ENCODE measurements around the gene POLD3. TPM values are rescaled to one million over a fixed set of nuclear protein-coding genes. Genes with fewer than 3 reads are reported as not detected.
"Not testable (repeated sequence)": the region's sequence is repeated elsewhere in the genome, so short reads cannot be mapped to it uniquely, and the experiment has no call there.

POLD3 gene
- total RNA-seq, 3 donors from 2014 or later = 37.5 to 45.7 (median 37.5) TPM

DNA sequence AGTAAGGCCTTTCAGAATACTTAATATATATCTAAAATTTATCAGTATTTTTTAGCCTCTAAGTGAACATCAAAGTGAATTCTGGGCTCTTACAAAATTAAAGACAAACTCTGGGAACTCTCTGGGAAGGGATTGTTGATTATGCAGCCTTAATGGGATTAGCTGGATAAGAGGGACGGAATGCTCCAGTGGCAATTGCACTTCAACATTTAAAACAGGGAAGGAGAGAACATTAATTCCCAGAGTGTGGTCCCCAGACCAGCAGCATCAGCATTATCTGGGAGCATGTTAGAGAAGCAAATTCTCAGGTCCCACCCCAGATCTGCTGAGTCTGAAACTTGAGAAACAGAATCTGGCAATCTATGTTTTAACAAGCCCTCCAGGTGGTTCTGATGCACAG, 46.5 kb downstream of the POLD3 start:
- Mint-ChIP-seq H3K36me3 (ENCODE audit: insufficient read depth) (peaks cover 64% of the 10 kb centered on the region), H3K27me3 (ENCODE audit: low read depth) (no peaks in the 10 kb centered on the region), H3K9me3 (no peaks in the 10 kb centered on the region), H3K4me3 (no peak overlapping the region), H3K4me1 (ENCODE audit: low read depth) (peaks cover 11% of the 10 kb centered on the region)
- ATAC-seq (no peak), DNase-seq (no peak)

DNA sequence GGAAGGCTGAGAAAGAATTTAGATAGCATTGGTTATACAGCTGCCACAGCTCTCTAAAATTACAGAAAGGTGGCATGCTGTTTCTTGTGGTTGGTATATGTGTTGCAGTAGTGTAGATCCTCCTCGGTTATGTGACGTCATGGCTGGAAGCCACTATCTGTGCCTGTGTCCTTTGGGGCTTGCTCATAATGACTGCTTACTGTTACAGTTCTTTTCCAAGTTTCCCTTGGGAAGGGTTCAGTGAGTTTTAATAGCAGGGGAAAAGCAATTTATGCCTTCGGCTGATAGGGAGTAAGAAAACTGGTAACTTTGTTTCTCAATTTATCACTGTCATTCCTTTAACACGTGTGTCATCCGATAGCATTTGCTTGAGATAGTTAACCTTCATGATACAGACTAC, 47.2 kb downstream of the POLD3 start:
- Mint-ChIP-seq H3K4me3 (no peak overlapping the region), H3K9me3 (no peaks in the 10 kb centered on the region), H3K4me1 (ENCODE audit: low read depth) (peaks cover 11% of the 10 kb centered on the region), H3K27me3 (ENCODE audit: low read depth) (no peaks in the 10 kb centered on the region), H3K36me3 (ENCODE audit: insufficient read depth) (peaks cover 61% of the 10 kb centered on the region)
- DNase-seq (no peak), ATAC-seq (no peak)

- Mint-ChIP-seq H3K4me1 (ENCODE audit: low read depth) (peaks cover 5% of the 10 kb centered on the region), H3K27me3 (ENCODE audit: low read depth) (no peaks in the 10 kb centered on the region), H3K9me3 (no peaks in the 10 kb centered on the region), H3K4me3 (no peak overlapping the region), H3K36me3 (ENCODE audit: insufficient read depth) (peaks cover 51% of the 10 kb centered on the region)
- ATAC-seq (no peak), DNase-seq (no peak)
Measured at GRCh38 chr11:74641289-74641688, 48.9 kb downstream of the POLD3 start.

DNA sequence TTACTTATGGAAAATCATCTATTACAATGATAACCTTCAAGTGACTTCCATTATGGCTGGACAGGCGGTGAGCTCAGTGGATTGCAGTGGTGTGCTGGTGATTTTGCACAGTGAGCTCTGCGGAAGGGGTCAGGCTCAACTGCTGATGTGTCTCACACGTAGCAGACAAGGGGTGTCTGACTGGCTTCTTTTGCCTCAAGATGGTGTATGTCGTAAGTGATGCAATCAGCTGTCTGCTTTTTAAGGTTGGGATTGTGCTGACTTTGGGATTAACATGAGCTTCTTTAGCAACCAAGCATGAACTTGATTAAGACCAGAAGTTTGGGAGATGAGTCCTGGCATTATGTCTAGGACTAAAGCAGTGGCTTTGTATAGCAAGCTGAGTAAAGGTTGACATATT, 49.5 kb downstream of the POLD3 start:
- peaks cover 47% of the 10 kb centered on the region for H3K36me3 Mint-ChIP-seq (ENCODE audit: insufficient read depth)

DNA sequence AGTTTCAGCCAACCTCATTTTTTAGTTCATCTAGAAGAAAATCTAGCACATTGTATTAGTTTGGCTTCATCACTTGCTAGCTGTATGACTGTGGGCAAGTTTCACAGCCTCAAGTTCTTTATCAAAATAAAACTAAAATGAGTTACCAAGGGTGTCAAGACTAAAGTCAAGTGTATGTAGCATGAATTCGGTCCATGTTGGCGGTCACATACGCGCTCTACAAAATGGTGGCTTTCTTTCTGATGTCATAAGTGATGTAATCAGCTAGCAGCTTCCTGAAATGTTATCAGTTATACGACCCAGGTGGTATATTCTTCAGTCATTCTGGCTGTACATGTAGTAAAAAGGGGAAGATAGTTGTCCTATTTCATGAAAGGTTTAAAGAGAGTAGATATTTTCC, 50.5 kb downstream of the POLD3 start:
- Mint-ChIP-seq H3K27me3 (ENCODE audit: low read depth) (no peaks in the 10 kb centered on the region), H3K9me3 (no peaks in the 10 kb centered on the region), H3K4me1 (ENCODE audit: low read depth) (no peaks in the 10 kb centered on the region), H3K36me3 (ENCODE audit: insufficient read depth) (peaks cover 41% of the 10 kb centered on the region), H3K4me3 (no peak overlapping the region)
- DNase-seq = no peak
- no peak for ATAC-seq

More for the DNA sequence above, 49.5 kb downstream of the POLD3 start:
- no peaks in the 10 kb centered on the region for H3K9me3 Mint-ChIP-seq
- no peak for ATAC-seq
- peaks cover 1% of the 10 kb centered on the region for H3K4me1 Mint-ChIP-seq (ENCODE audit: low read depth)
- no peak overlapping the region for H3K4me3 Mint-ChIP-seq
- no peaks in the 10 kb centered on the region for H3K27me3 Mint-ChIP-seq (ENCODE audit: low read depth)
- DNase-seq = no peak

GRCh38 chr11:74644081-74644480, 51.7 kb downstream of the POLD3 start:
- ATAC-seq (no peak), DNase-seq (no peak)
- Mint-ChIP-seq H3K27me3 (ENCODE audit: low read depth) (no peaks in the 10 kb centered on the region), H3K4me3 (no peak overlapping the region), H3K9me3 (no peaks in the 10 kb centered on the region), H3K4me1 (ENCODE audit: low read depth) (no peaks in the 10 kb centered on the region), H3K36me3 (ENCODE audit: insufficient read depth) (peaks cover 42% of the 10 kb centered on the region)

DNA sequence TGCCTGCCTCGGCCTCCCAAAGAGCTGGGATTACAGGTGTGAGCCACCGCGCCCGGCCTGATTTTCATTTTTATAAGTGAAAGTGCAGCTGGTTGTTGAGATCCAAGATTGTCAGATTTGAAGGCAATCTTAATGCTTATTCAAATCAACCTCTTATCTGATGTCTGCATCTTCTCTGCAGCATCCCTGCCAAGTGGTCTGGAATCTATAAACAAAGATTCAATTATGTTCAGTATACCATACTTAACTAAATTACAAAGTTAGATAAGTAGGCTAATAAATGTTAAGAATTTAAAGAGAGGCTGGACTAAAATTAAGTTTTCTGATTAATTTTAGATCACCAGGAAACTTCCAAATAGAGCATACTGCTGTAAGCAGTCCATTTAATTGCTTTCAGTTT, 53.8 kb downstream of the POLD3 start:
- ATAC-seq = no peak
- Mint-ChIP-seq H3K4me3 (no peak overlapping the region), H3K36me3 (ENCODE audit: insufficient read depth) (peaks cover 47% of the 10 kb centered on the region), H3K4me1 (ENCODE audit: low read depth) (no peaks in the 10 kb centered on the region), H3K9me3 (no peaks in the 10 kb centered on the region), H3K27me3 (ENCODE audit: low read depth) (no peaks in the 10 kb centered on the region)
- DNase-seq = no peak

GRCh38 chr11:74646954-74647353, 54.6 kb downstream of the POLD3 start:
- no peak for ATAC-seq
- H3K9me3 Mint-ChIP-seq = no peaks in the 10 kb centered on the region
- peaks cover 43% of the 10 kb centered on the region for H3K36me3 Mint-ChIP-seq (ENCODE audit: insufficient read depth)

GRCh38 chr11:74647404-74647803, 55.0 kb downstream of the POLD3 start:
- Mint-ChIP-seq H3K36me3 (ENCODE audit: insufficient read depth) (peaks cover 42% of the 10 kb centered on the region), H3K27me3 (ENCODE audit: low read depth) (no peaks in the 10 kb centered on the region), H3K9me3 (no peaks in the 10 kb centered on the region), H3K4me1 (ENCODE audit: low read depth) (no peaks in the 10 kb centered on the region), H3K4me3 (no peak overlapping the region)
- ATAC-seq (no peak), DNase-seq (no peak)

More at GRCh38 chr11:74646954-74647353, 54.6 kb downstream of the POLD3 start:
- DNase-seq = no peak
- H3K27me3 Mint-ChIP-seq (ENCODE audit: low read depth) = no peaks in the 10 kb centered on the region
- H3K4me3 Mint-ChIP-seq = no peak overlapping the region
- no peaks in the 10 kb centered on the region for H3K4me1 Mint-ChIP-seq (ENCODE audit: low read depth)

GRCh38 chr11:74647831-74648230, 55.4 kb downstream of the POLD3 start:
- H3K4me3 Mint-ChIP-seq = no peak overlapping the region
- ATAC-seq (no peak), DNase-seq (no peak)
- H3K4me1 Mint-ChIP-seq (ENCODE audit: low read depth) = no peaks in the 10 kb centered on the region
- no peaks in the 10 kb centered on the region for H3K9me3 Mint-ChIP-seq
- peaks cover 41% of the 10 kb centered on the region for H3K36me3 Mint-ChIP-seq (ENCODE audit: insufficient read depth)
- no peaks in the 10 kb centered on the region for H3K27me3 Mint-ChIP-seq (ENCODE audit: low read depth)

DNA sequence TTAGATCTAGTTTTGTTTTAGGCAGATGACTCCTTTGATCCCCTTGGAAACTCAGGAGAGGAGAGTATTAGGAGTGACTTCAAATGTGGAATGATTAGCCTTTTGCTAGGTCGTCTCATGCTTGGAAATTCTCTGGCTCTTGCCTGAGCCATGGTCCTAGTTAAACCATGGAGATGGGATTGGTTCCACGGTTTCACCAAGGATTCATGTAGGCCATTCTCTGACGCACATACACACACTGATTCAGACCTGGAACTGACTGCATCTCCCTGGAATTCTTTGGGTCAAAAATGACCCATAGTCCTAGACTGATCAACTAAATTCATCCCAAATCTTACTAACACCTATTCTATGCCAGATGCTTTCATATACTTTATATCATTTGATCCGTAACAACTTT, 56.5 kb downstream of the POLD3 start:
- no peak for DNase-seq
- ATAC-seq = no peak
- H3K4me3 Mint-ChIP-seq = no peak overlapping the region
- H3K9me3 Mint-ChIP-seq = no peaks in the 10 kb centered on the region
- no peaks in the 10 kb centered on the region for H3K4me1 Mint-ChIP-seq (ENCODE audit: low read depth)
- H3K27me3 Mint-ChIP-seq (ENCODE audit: low read depth) = no peaks in the 10 kb centered on the region
- H3K36me3 Mint-ChIP-seq (ENCODE audit: insufficient read depth) = peaks cover 41% of the 10 kb centered on the region

DNA sequence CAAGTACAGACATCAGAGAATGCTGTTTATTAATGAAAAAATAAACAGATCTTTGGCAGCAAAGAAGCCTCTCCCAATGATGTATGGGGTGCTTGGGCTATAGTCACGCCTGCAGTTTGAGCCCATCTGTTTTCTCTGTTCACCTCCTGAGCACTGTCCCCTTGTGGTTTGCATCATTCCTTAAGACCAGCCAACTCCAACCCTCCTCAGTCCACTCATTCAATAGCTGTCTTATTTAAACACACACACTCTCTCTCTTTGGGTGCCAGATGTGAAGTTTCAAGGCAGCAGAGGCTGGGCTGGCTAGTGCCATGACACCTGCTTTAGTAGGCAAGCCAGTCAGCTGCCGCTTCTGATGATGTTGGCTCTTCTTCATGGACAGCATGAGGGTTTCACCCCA, 58.1 kb downstream of the POLD3 start:
- peaks cover 48% of the 10 kb centered on the region for H3K36me3 Mint-ChIP-seq (ENCODE audit: insufficient read depth)

GRCh38 chr11:74654976-74655375, 62.6 kb downstream of the POLD3 start:
- DNase-seq (no peak), ATAC-seq (no peak)
- H3K9me3 Mint-ChIP-seq = peaks cover 10% of the 10 kb centered on the region
- no peak overlapping the region for H3K4me3 Mint-ChIP-seq
- H3K27me3 Mint-ChIP-seq (ENCODE audit: low read depth) = no peaks in the 10 kb centered on the region
- H3K36me3 Mint-ChIP-seq (ENCODE audit: insufficient read depth) = peaks cover 52% of the 10 kb centered on the region
- no peaks in the 10 kb centered on the region for H3K4me1 Mint-ChIP-seq (ENCODE audit: low read depth)

More for the DNA sequence above, 58.1 kb downstream of the POLD3 start:
- DNase-seq (no peak), ATAC-seq (no peak)
- Mint-ChIP-seq H3K4me3 (no peak overlapping the region), H3K4me1 (ENCODE audit: low read depth) (no peaks in the 10 kb centered on the region), H3K27me3 (ENCODE audit: low read depth) (no peaks in the 10 kb centered on the region), H3K9me3 (no peaks in the 10 kb centered on the region)

DNA sequence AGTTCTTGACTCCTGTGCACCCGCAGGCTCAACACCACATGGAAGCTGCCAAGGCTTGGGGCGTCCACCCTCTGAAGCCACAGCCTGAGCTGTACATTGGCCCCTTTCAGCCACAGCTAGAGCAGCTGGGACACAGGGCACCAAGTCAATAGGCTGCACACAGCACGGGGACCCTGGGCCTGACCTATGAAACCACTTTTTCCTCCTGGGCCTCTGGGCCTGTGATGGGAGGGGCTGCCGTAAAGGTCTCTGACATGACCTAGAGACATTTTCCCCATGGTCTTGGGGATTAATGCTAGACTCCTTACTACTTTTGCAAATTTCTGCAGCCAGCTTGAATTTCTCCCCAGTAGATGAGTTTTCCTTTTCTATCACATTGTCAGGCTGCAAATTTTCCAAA, 66.7 kb downstream of the POLD3 start:
- ATAC-seq; H3K4me3 Mint-ChIP-seq; H3K27me3 Mint-ChIP-seq (ENCODE audit: low read depth); DNase-seq; H3K4me1 Mint-ChIP-seq (ENCODE audit: low read depth): not testable (repeated sequence)
- Mint-ChIP-seq H3K36me3 (ENCODE audit: insufficient read depth) (peaks cover 45% of the 10 kb centered on the region), H3K9me3 (peaks cover 21% of the 10 kb centered on the region)

DNA sequence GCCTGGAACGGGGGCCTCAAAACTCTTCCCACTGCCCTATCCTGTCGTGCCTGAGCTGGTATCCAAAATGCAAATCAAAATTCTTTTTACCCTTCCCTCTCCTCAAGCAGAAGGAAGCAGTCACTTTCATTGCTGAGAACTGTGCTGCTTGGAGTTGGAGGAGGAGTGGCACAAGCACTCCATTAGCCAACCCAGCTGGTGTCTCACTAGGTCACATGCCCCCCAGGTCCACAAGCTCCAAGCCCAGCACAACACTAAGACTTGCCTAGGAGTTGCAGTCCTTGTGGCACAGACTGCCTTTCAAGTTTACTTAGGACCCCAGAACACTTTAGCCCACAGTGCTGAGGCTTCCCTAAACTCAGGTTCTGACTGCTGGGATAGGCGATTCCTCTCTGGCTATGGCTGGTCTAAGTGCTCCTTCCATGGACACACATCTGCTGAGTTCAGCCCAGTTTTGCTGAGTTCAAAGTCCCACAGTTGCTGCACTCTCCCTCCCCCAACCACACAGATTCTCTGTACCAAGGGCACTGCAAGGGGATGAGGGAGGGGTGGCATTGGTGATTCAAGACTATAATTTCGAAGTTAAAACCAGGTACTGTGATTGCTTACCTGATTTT, 70.2 kb downstream of the POLD3 start:
- Mint-ChIP-seq H3K4me1 (ENCODE audit: low read depth) (no peaks in the 10 kb centered on the region), H3K9me3 (peaks cover 21% of the 10 kb centered on the region)

More for the DNA sequence above, 70.2 kb downstream of the POLD3 start:
- peaks cover 32% of the 10 kb centered on the region for H3K36me3 Mint-ChIP-seq (ENCODE audit: insufficient read depth)
- DNase-seq (no peak), ATAC-seq (no peak)
- no peaks in the 10 kb centered on the region for H3K27me3 Mint-ChIP-seq (ENCODE audit: low read depth)
- H3K4me3 Mint-ChIP-seq = no peak overlapping the region

Data from activated T-cell treated with anti-CD3 and anti-CD28 coated beads, Interleukin-2, amount 50 U/mL, for 4 hours (primary cell).